Suprapubic skin (tissue), 4 donors: Measurements from ENCODE around the gene GOLGB1.

Experiments used
- EP300 ChIP-seq: sonication (generic); formaldehyde crosslinking; IDR thresholded peaks from one replicate; pipeline ENCODE4 v1.6.1; 2017; ENCODE audit warnings: antibody characterized with exemption
- POLR2A ChIP-seq, 2 donors: fragments of 450-650 bp; IDR thresholded peaks; one replicate each; pipeline ENCODE4 v1.6.1; 2017; ENCODE audit warnings: antibody characterized with exemption in 2 of 2, mild to moderate bottlenecking in 2 of 2, moderate library complexity in 2 of 2
- POLR2AphosphoS5 ChIP-seq, 3 donors: sonication (generic); formaldehyde crosslinking; IDR thresholded peaks; one replicate each; pipeline ENCODE4 v1.6.1; 2017; ENCODE audit warnings: antibody characterized with exemption in 3 of 3
- TF ChIP-seq, protein P1 (sequence below), 2 donors: fragments of 200-600 bp in 1 of 2; fragments of 450-650 bp in 1 of 2; sonication (generic) in 1 of 2; IDR thresholded peaks; one replicate each; pipeline ENCODE4 v1.5.1; 2016 to 2019; ENCODE audit warnings: antibody characterized with exemption in 2 of 2, mild to moderate bottlenecking in 1 of 2, moderate library complexity in 1 of 2

- TF ChIP-seq, protein P1, sequence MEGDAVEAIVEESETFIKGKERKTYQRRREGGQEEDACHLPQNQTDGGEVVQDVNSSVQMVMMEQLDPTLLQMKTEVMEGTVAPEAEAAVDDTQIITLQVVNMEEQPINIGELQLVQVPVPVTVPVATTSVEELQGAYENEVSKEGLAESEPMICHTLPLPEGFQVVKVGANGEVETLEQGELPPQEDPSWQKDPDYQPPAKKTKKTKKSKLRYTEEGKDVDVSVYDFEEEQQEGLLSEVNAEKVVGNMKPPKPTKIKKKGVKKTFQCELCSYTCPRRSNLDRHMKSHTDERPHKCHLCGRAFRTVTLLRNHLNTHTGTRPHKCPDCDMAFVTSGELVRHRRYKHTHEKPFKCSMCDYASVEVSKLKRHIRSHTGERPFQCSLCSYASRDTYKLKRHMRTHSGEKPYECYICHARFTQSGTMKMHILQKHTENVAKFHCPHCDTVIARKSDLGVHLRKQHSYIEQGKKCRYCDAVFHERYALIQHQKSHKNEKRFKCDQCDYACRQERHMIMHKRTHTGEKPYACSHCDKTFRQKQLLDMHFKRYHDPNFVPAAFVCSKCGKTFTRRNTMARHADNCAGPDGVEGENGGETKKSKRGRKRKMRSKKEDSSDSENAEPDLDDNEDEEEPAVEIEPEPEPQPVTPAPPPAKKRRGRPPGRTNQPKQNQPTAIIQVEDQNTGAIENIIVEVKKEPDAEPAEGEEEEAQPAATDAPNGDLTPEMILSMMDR (IDR thresholded peaks at IDR 0.05), result no peak
- TF ChIP-seq EP300, result no peak
- TF ChIP-seq POLR2AphosphoS5 (IDR thresholded peaks at IDR 0.05), result no peak
- TF ChIP-seq POLR2A (IDR thresholded peaks at IDR 0.05), result no peak
Measured at GRCh38 chr3:121645054-121645453, 104.5 kb downstream of the GOLGB1 start.
